ENCODE data around the gene C21orf91.

GRCh38 chr21:17757671-17758070, 61.5 kb downstream of the C21orf91 start:
- no peak for TF ChIP-seq CTCF (IDR thresholded peaks at IDR 0.05; ENCODE audit: low read depth, low read length)
- no peak for TF ChIP-seq MAX (IDR thresholded peaks at IDR 0.05; ENCODE audit: low read depth, low read length)
